ENCODE results near the gene DPM3.

DPM3 gene

DNA sequence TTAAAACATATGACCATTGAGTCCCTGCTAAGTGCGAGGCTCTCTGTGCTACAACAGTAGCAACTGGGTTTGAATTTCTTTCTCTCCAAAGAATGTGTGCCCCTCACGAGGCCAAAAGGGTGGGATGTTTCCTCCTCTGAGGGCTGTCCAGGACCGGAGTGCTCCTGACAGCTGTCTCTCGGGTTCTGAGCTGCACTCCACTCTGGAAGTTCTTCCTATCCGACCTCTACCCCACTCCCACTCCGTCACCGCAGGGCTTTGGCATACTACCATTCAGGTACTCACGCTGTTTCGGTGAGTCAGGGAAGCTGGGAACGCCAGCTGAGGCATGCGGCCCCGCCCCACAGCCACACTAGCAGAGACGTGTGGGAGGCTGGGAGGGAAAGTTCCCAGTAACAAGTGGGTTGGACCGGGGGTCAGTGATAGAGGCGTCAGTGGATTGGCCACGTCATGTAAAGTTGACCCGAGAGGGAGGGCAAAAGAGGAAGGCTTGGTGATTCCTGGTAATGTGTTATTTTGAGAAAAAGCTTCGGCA, 5.4 kb downstream of the DPM3 start:
- CTCF ChIA-PET, result interaction anchor here (1.4 to 1.8 kb wide), 2 partner anchors 33 to 43 kb away, joined by 6 read pairs; no protein-coding TSS in a partner anchor
- peak; percentile 62 for DNase-seq (ENCODE audit: extremely low spot score)
- POLR2A ChIA-PET, result interaction anchor here (0.9 to 3.8 kb wide), 17 partner anchors 8 to 109 kb away, joined by 3 to 48 read pairs (median 4); partner anchors contain the start of genes EFNA1 and KRTCAP2
- no peak for TF ChIP-seq BHLHE40 (IDR thresholded peaks at IDR 0.05; ENCODE audit: borderline replicate concordance)
- 0 out of 2 replicates have a peak, but pooled peaks have one; percentile 42 for TF ChIP-seq HDGF (IDR thresholded peaks at IDR 0.05; ENCODE audit: borderline replicate concordance)

DNA sequence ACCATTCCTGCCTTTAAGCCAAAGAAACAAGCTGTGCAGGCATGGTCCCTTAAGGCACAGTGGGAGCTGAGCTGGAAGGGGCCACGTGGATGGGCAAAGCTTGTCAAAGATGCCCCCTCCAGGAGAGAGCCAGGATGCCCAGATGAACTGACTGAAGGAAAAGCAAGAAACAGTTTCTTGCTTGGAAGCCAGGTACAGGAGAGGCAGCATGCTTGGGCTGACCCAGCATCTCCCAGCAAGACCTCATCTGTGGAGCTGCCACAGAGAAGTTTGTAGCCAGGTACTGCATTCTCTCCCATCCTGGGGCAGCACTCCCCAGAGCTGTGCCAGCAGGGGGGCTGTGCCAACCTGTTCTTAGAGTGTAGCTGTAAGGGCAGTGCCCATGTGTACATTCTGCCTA, 6.0 kb downstream of the DPM3 start:
- TF ChIP-seq SP1 (IDR thresholded peaks at IDR 0.05) (no peak), FOXA1 (IDR thresholded peaks at IDR 0.05) (no peak), NFRKB (IDR thresholded peaks at IDR 0.05) (no peak), LEF1 (IDR thresholded peaks at IDR 0.05; ENCODE audit: borderline replicate concordance) (no peak), SUZ12 (IDR thresholded peaks at IDR 0.05) (no peak), ARNT (IDR thresholded peaks at IDR 0.05) (no peak), ZNF384 (IDR thresholded peaks at IDR 0.05) (no peak), TARDBP (IDR thresholded peaks at IDR 0.05) (no peak), CTBP1 (IDR thresholded peaks at IDR 0.05; ENCODE audit: borderline replicate concordance) (no peak), HDGF (IDR thresholded peaks at IDR 0.05; ENCODE audit: borderline replicate concordance) (no peak), ELF4 (IDR thresholded peaks at IDR 0.05) (no peak), FOXK2 (IDR thresholded peaks at IDR 0.05) (no peak), FOXM1 (IDR thresholded peaks at IDR 0.05; ENCODE audit: borderline replicate concordance) (no peak), BHLHE40 (IDR thresholded peaks at IDR 0.05; ENCODE audit: borderline replicate concordance) (no peak), L3MBTL2 (conservative IDR thresholded peaks at IDR 0.05) (no peak)
- TF ChIP-seq, protein P1, sequence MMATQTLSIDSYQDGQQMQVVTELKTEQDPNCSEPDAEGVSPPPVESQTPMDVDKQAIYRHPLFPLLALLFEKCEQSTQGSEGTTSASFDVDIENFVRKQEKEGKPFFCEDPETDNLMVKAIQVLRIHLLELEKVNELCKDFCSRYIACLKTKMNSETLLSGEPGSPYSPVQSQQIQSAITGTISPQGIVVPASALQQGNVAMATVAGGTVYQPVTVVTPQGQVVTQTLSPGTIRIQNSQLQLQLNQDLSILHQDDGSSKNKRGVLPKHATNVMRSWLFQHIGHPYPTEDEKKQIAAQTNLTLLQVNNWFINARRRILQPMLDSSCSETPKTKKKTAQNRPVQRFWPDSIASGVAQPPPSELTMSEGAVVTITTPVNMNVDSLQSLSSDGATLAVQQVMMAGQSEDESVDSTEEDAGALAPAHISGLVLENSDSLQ (IDR thresholded peaks at IDR 0.05), result no peak
- CTCF ChIA-PET, result interaction anchor here (1.4 to 1.8 kb wide), 2 partner anchors 33 to 43 kb away, joined by 6 read pairs; no protein-coding TSS in a partner anchor
- DNase-seq (ENCODE audit: extremely low spot score), result no peak
- POLR2A ChIA-PET, result interaction anchor here (0.9 to 3.8 kb wide), 11 partner anchors 7 to 110 kb away, joined by 3 to 48 read pairs (median 6); partner anchors contain the start of gene EFNA1

DNA sequence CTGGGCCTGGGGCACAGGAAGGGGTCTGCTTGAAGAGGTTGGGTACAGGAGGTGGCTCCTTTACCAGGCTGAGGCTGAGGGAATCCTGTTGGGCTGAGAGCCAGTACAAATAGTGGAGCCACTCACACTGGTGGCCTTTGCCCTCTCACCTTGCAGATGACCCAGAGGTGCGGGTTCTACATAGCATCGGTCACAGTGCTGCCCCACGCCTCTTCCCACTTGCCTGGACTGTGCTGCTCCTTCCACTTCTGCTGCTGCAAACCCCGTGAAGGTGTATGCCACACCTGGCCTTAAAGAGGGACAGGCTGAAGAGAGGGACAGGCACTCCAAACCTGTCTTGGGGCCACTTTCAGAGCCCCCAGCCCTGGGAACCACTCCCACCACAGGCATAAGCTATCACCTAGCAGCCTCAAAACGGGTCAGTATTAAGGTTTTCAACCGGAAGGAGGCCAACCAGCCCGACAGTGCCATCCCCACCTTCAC, 6.5 kb downstream of the DPM3 start:
- CTCF ChIA-PET, result interaction anchor here (1.4 to 1.8 kb wide), 2 partner anchors 34 to 42 kb away, joined by 6 read pairs; no protein-coding TSS in a partner anchor
- POLR2A ChIA-PET, result interaction anchor here (2.5 to 3.0 kb wide), 2 partner anchors 11 to 18 kb away, joined by 8 to 12 read pairs; no protein-coding TSS in a partner anchor
- TF ChIP-seq FOXK2 (IDR thresholded peaks at IDR 0.05) (no peak), TARDBP (IDR thresholded peaks at IDR 0.05) (no peak), SP1 (IDR thresholded peaks at IDR 0.05) (no peak), LEF1 (IDR thresholded peaks at IDR 0.05; ENCODE audit: borderline replicate concordance) (no peak), HDGF (IDR thresholded peaks at IDR 0.05; ENCODE audit: borderline replicate concordance) (no peak), ARNT (IDR thresholded peaks at IDR 0.05) (no peak), CTBP1 (IDR thresholded peaks at IDR 0.05; ENCODE audit: borderline replicate concordance) (no peak), L3MBTL2 (conservative IDR thresholded peaks at IDR 0.05) (no peak), FOXA1 (IDR thresholded peaks at IDR 0.05) (no peak), FOXM1 (IDR thresholded peaks at IDR 0.05; ENCODE audit: borderline replicate concordance) (no peak), ZNF384 (IDR thresholded peaks at IDR 0.05) (no peak), BHLHE40 (IDR thresholded peaks at IDR 0.05; ENCODE audit: borderline replicate concordance) (no peak), SUZ12 (IDR thresholded peaks at IDR 0.05) (no peak), NFRKB (IDR thresholded peaks at IDR 0.05) (no peak)
- TF ChIP-seq, protein P1 (IDR thresholded peaks at IDR 0.05), result no peak
- no peak for DNase-seq (ENCODE audit: extremely low spot score)

DNA sequence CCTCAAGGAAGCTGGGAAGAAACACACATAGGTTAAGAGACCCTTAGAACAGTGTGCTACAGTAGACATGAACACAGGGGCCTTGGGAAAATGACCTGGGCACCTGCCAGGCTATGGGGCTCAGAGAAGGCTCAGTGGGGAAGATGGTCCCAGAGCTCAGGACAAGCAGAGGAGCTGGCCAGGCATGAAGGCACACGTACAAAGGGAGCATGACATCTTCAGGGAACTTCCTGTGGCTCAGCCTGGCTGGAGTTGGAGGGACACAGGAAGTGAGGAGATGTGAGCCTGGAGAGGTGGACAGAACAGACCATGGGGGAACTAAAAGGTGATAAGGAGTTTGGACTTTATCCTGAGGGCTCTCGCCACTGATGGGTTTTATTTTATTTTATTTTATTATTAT, 8.5 kb downstream of the DPM3 start:
- ChIA-PET CTCF (interaction anchor here (2.2 kb wide), 1 partner anchor 40 kb away, joined by 14 read pairs; no protein-coding TSS in a partner anchor), POLR2A (interaction anchor here (0.6 to 4.0 kb wide), 3 partner anchors 8 to 41 kb away, joined by 3 to 16 read pairs (median 4); partner anchors contain the start of genes DPM3 and KRTCAP2)
- TF ChIP-seq LEF1 (IDR thresholded peaks at IDR 0.05; ENCODE audit: borderline replicate concordance) (no peak), ARNT (IDR thresholded peaks at IDR 0.05) (no peak), SUZ12 (IDR thresholded peaks at IDR 0.05) (no peak), ZNF384 (IDR thresholded peaks at IDR 0.05) (no peak)
- no peak for DNase-seq (ENCODE audit: extremely low spot score)

DNA sequence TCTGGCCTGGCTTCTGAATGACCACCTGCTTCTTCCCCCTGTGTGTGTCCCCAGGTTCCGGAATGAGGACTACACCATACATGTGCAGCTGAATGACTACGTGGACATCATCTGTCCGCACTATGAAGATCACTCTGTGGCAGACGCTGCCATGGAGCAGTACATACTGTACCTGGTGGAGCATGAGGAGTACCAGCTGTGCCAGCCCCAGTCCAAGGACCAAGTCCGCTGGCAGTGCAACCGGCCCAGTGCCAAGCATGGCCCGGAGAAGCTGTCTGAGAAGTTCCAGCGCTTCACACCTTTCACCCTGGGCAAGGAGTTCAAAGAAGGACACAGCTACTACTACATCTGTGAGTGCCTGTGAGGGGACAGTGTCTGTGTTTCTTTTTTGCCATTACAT, 9.0 kb downstream of the DPM3 start:
- TF ChIP-seq SUZ12 (IDR thresholded peaks at IDR 0.05) (no peak), LEF1 (IDR thresholded peaks at IDR 0.05; ENCODE audit: borderline replicate concordance) (no peak), NFRKB (IDR thresholded peaks at IDR 0.05) (no peak), L3MBTL2 (conservative IDR thresholded peaks at IDR 0.05) (no peak), TARDBP (IDR thresholded peaks at IDR 0.05) (no peak), ZNF384 (IDR thresholded peaks at IDR 0.05) (no peak), FOXK2 (IDR thresholded peaks at IDR 0.05) (no peak), FOXM1 (IDR thresholded peaks at IDR 0.05; ENCODE audit: borderline replicate concordance) (no peak)
- ChIA-PET POLR2A (interaction anchor here (0.6 to 4.0 kb wide), 2 partner anchors 9 to 29 kb away, joined by 3 to 16 read pairs; partner anchors contain the start of gene DPM3), CTCF (interaction anchor here (0.9 to 2.2 kb wide), 3 partner anchors 37 to 46 kb away, joined by 3 to 14 read pairs (median 8); no protein-coding TSS in a partner anchor)
- DNase-seq (ENCODE audit: extremely low spot score), result no peak

DNA sequence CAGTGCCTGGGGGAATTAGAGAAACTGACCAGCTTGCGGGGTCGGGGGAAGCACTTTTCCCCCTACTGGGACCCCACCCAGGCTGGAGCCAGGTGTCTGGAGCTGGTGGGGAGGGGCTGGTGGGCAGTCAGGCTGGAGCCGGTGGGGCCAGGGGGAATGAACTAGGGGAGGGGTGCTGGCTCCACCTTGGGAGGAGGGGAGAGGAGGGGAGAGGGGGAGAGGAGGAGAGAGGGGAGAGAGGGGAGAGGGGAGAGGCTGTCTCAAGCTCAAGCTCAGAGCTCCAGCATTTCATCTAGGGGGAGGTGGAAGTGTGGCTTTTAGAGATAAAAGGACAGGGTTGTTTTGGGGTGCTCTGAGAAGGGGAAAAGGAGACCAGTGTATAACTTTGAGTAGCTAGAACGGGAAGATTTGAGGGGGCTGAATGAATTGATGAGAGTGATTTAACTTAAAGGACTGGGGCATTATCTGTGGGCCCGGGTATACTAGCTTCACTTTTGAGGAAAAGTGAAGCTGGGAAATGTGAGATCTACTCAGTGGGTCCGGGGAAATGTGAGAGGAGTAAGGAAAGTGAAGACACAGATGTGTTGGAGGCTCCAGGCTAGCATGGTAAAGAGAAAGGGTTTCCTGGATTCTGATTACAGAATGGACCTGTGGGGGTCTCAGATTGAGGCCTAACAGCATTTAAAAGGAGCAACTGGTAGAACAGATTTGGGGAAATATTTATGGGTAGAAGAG, 9.9 kb downstream of the DPM3 start:
- no peak for TF ChIP-seq FOXA1 (IDR thresholded peaks at IDR 0.05)
- TF ChIP-seq LEF1 (IDR thresholded peaks at IDR 0.05; ENCODE audit: borderline replicate concordance), result no peak
- TF ChIP-seq CTBP1 (IDR thresholded peaks at IDR 0.05; ENCODE audit: borderline replicate concordance), result no peak
- TF ChIP-seq, protein P1 (IDR thresholded peaks at IDR 0.05), result no peak
- TF ChIP-seq SUZ12 (IDR thresholded peaks at IDR 0.05), result no peak
- TF ChIP-seq L3MBTL2 (conservative IDR thresholded peaks at IDR 0.05), result no peak
- TF ChIP-seq NFRKB (IDR thresholded peaks at IDR 0.05), result no peak
- TF ChIP-seq BHLHE40 (IDR thresholded peaks at IDR 0.05; ENCODE audit: borderline replicate concordance), result no peak
- TF ChIP-seq FOXK2 (IDR thresholded peaks at IDR 0.05), result no peak
- no peak for TF ChIP-seq ARNT (IDR thresholded peaks at IDR 0.05)
- TF ChIP-seq HDGF (IDR thresholded peaks at IDR 0.05; ENCODE audit: borderline replicate concordance), result no peak
- TF ChIP-seq ZNF384 (IDR thresholded peaks at IDR 0.05), result no peak
- no peak for TF ChIP-seq SP1 (IDR thresholded peaks at IDR 0.05)
- TF ChIP-seq ELF4 (IDR thresholded peaks at IDR 0.05), result no peak
- no peak for TF ChIP-seq FOXM1 (IDR thresholded peaks at IDR 0.05; ENCODE audit: borderline replicate concordance)
- DNase-seq (ENCODE audit: extremely low spot score), result no peak
- ChIA-PET POLR2A (interaction anchor here (0.8 to 4.0 kb wide), 5 partner anchors 10 to 79 kb away, joined by 3 to 16 read pairs (median 8); partner anchors contain the start of genes ADAM15, DPM3 and KRTCAP2), CTCF (interaction anchor here (0.6 to 2.2 kb wide), 4 partner anchors 38 to 46 kb away, joined by 3 to 14 read pairs (median 6); partner anchors contain the start of gene KRTCAP2)
